Measurements from ENCODE around the gene PCAT7. TPM values are rescaled to one million over a fixed set of nuclear protein-coding genes. Genes with fewer than 3 reads are reported as not detected.
"Not testable (repeated sequence)": the region's sequence is repeated elsewhere in the genome, so short reads cannot be mapped to it uniquely, and the experiment has no call there.

Gene PCAT7
- total and polyA plus RNA-seq, 5 donors from 2014 or later = not detected

DNA sequence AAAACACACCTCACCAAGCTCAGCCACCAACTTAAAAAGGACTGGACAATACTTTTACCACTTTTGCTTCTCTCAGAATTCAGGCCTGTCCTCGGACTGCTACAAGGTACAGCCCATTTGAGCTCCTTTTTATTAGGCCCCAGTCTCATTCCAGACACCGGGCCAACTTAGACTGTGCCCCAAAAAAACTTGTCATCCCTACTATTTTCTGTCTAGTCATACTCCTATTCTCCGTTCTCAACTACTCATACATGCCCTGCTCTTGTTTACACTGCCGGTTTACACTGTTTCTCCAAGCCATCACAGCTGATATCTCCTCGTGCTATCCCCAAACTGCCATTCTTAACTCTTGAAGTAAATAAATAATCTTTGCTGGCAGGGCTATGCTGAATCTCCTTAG is 10.5 kb upstream of the PCAT7 start:
- H3K4me3 Mint-ChIP-seq; H3K9me3 ChIP-seq (ENCODE audit: control insufficient read depth in 2 of 2, low read length in 2 of 2); H3K36me3 Mint-ChIP-seq: not testable (repeated sequence)

DNA sequence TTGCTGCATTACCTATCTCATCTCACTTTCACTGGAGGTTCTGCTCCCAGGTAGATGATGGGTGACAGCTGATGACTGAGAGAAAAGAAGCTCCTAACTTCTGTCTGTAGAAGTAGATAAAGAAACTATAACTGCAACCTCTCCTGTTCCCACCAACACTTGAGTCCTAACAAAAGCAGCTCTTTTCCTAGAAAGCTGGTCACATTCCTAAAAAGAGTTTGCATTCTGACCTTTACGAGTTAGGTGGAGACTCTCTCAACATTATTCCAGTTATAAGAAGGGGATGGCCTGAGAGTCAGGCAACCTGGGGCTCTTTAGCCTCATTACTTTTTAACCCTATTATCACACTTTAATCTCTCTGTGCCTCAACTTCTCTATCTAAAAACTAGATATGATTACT is 8.9 kb upstream of the PCAT7 start:
- H3K27me3 Mint-ChIP-seq = peaks cover 12% of the 10 kb centered on the region
- Histone ChIP-seq H3K27ac (ENCODE audit: insufficient read depth, low read length, poor library complexity, severe bottlenecking) (no peak overlapping the region), H3K4me3 (ENCODE audit: low read depth, low read length) (no peak overlapping the region), H3K4me1 (ENCODE audit: control insufficient read depth, insufficient read depth, low read length, poor library complexity, severe bottlenecking) (no peaks in the 10 kb centered on the region), H3K36me3 (ENCODE audit: control insufficient read depth, insufficient read depth, low read length) (no peaks in the 10 kb centered on the region), H3K27me3 (ENCODE audit: control insufficient read depth, insufficient read depth, low read length) (no peaks in the 10 kb centered on the region), H3K9me3 (ENCODE audit: control insufficient read depth in 2 of 2, low read length in 2 of 2) (no peaks in the 10 kb centered on the region)
- no peak overlapping the region for H3K27ac Mint-ChIP-seq
- ATAC-seq (ENCODE audit: low read depth in 2 of 2) (no peak), DNase-seq (no peak)
- no peak overlapping the region for H3K4me3 Mint-ChIP-seq
- no peaks in the 10 kb centered on the region for H3K4me1 Mint-ChIP-seq
- no peaks in the 10 kb centered on the region for H3K36me3 Mint-ChIP-seq
- peaks cover 0 to 2% (median 0%) of the 10 kb centered on the region in 7 donors for H3K9me3 Mint-ChIP-seq

More for the DNA sequence above, 10.5 kb upstream of the PCAT7 start:
- peaks cover 15% of the 10 kb centered on the region for H3K27me3 Mint-ChIP-seq
- H3K36me3 ChIP-seq (ENCODE audit: control insufficient read depth, insufficient read depth, low read length); H3K27me3 ChIP-seq (ENCODE audit: control insufficient read depth, insufficient read depth, low read length); H3K4me1 ChIP-seq (ENCODE audit: control insufficient read depth, insufficient read depth, low read length, poor library complexity, severe bottlenecking); H3K4me1 Mint-ChIP-seq; H3K4me3 ChIP-seq (ENCODE audit: low read depth, low read length); ATAC-seq (ENCODE audit: low read depth in 2 of 2); DNase-seq; H3K27ac ChIP-seq (ENCODE audit: insufficient read depth, low read length, poor library complexity, severe bottlenecking); H3K27ac Mint-ChIP-seq; H3K9me3 Mint-ChIP-seq: not testable (repeated sequence)

DNA sequence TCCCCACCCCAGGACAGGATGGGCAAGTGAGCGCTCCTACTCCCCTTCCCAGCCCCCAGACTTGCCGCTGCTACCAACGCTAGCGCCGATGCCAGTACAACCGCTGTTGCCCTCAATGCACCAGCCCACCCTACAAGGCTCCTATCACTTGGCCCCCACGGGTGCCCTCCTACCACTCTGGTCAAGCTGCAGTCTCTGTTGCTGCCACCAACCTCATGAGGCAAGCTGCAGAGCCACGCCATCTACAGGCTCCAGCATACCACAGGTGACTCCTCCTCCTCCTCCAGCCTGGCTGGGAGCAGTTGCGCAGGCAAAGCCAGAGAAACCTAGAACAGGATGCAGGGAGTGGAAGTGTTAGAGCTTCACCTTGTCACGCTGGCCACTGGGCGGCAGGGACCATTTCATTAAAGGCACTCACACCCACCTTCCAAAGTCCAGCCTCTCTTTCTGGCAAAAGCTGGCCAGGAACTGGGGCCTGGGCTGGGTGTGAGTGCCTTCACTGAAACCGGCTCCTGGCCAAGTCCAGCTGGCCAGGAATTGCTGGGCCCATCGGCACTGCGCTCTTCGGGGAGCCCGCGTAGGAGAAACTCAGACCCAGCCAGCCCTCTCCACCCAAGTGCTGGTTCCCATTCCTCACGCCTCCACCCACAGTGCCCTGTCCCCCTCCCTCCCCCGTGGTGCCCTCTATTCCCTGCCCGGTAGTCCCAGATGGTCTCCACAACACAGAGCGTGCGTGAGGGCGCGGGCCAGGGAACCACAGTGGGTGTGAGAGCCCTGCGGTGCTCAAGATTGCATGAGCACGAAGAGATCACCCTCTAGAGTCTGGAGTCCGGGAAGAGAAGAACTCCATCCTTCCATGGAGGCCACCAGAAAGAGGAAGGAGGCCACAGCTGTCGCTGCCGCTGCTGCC is 1.6 kb upstream of the PCAT7 start:
- Histone ChIP-seq H3K4me1 (ENCODE audit: control insufficient read depth, insufficient read depth, low read length, poor library complexity, severe bottlenecking) (no peaks in the 10 kb centered on the region), H3K36me3 (ENCODE audit: control insufficient read depth, insufficient read depth, low read length) (no peaks in the 10 kb centered on the region), H3K9me3 (ENCODE audit: control insufficient read depth in 2 of 2, low read length in 2 of 2) (no peaks in the 10 kb centered on the region), H3K27ac (ENCODE audit: insufficient read depth, low read length, poor library complexity, severe bottlenecking) (no peak overlapping the region), H3K27me3 (ENCODE audit: control insufficient read depth, insufficient read depth, low read length) (no peaks in the 10 kb centered on the region), H3K4me3 (ENCODE audit: low read depth, low read length) (no peak overlapping the region)
- Mint-ChIP-seq H3K4me1 (no peaks in the 10 kb centered on the region), H3K27me3 (peaks cover 16% of the 10 kb centered on the region), H3K27ac (no peak overlapping the region), H3K9me3 (no peaks in the 10 kb centered on the region), H3K4me3 (no peak overlapping the region), H3K36me3 (no peaks in the 10 kb centered on the region)
- no peak for DNase-seq
- ATAC-seq (ENCODE audit: low read depth in 2 of 2) = no peak

DNA sequence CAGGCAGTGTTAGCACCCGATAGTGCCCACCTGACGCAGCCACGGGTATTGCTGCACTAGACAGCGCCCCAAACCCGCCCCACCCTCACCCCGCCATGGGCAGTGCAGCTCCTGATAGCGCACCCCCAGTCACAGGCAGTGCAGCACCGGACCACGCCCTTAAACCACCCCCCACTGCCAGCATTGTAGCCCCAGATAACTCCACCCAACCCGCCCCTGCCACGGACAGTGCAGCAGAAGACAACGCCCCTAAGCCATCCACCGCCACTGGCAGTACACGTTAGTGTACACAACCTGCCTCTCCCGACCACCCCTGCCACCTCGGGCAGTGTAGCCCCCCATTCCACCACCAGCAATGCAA is 825 bp upstream of the PCAT7 start:
- no peaks in the 10 kb centered on the region for H3K36me3 ChIP-seq (ENCODE audit: control insufficient read depth, insufficient read depth, low read length)
- no peak overlapping the region for H3K27ac Mint-ChIP-seq
- no peak overlapping the region for H3K4me3 Mint-ChIP-seq
- H3K4me1 Mint-ChIP-seq = no peaks in the 10 kb centered on the region
- no peaks in the 10 kb centered on the region for H3K36me3 Mint-ChIP-seq
- no peak overlapping the region for H3K4me3 ChIP-seq (ENCODE audit: low read depth, low read length)
- H3K9me3 Mint-ChIP-seq = no peaks in the 10 kb centered on the region
- no peaks in the 10 kb centered on the region for H3K9me3 ChIP-seq (ENCODE audit: control insufficient read depth in 2 of 2, low read length in 2 of 2)
- DNase-seq = no peak
- H3K27me3 ChIP-seq (ENCODE audit: control insufficient read depth, insufficient read depth, low read length) = no peaks in the 10 kb centered on the region
- ATAC-seq (ENCODE audit: low read depth in 2 of 2) = no peak
- H3K4me1 ChIP-seq (ENCODE audit: control insufficient read depth, insufficient read depth, low read length, poor library complexity, severe bottlenecking) = no peaks in the 10 kb centered on the region
- H3K27me3 Mint-ChIP-seq = peaks cover 16% of the 10 kb centered on the region
- no peak overlapping the region for H3K27ac ChIP-seq (ENCODE audit: insufficient read depth, low read length, poor library complexity, severe bottlenecking)

DNA sequence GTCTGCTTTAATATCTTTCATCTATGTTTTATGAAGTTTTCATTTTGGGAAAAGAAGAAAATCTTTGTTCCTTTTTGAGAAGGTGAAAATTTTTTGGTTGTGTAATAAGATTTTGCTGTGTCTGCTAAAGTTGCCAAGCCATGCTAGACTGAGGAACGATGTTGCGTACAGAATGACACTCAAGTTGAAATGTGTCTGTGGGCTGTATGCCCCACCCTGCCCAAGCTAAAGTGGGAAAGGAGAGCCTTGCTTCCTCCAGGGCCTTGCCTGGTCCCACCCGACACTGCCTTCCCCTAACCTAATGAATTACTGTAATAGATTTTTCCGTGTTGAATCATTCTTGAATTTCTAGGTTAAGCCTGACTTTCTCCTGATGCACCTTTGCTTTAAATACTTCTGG is 2.5 kb downstream of the PCAT7 start:
- H3K4me1 ChIP-seq (ENCODE audit: control insufficient read depth, insufficient read depth, low read length, poor library complexity, severe bottlenecking) = no peaks in the 10 kb centered on the region
- Mint-ChIP-seq H3K9me3 (peaks cover 0 to 2% (median 0%) of the 10 kb centered on the region in 7 donors), H3K4me3 (no peak overlapping the region), H3K36me3 (no peaks in the 10 kb centered on the region), H3K4me1 (no peaks in the 10 kb centered on the region), H3K27ac (no peak overlapping the region), H3K27me3 (peaks cover 6% of the 10 kb centered on the region)
- no peak overlapping the region for H3K4me3 ChIP-seq (ENCODE audit: low read depth, low read length)
- no peaks in the 10 kb centered on the region for H3K27me3 ChIP-seq (ENCODE audit: control insufficient read depth, insufficient read depth, low read length)
- ATAC-seq (ENCODE audit: low read depth in 2 of 2) (no peak), DNase-seq (no peak)
- no peak overlapping the region for H3K27ac ChIP-seq (ENCODE audit: insufficient read depth, low read length, poor library complexity, severe bottlenecking)
- H3K36me3 ChIP-seq (ENCODE audit: control insufficient read depth, insufficient read depth, low read length) = no peaks in the 10 kb centered on the region
- no peaks in the 10 kb centered on the region for H3K9me3 ChIP-seq (ENCODE audit: control insufficient read depth in 2 of 2, low read length in 2 of 2)

DNA sequence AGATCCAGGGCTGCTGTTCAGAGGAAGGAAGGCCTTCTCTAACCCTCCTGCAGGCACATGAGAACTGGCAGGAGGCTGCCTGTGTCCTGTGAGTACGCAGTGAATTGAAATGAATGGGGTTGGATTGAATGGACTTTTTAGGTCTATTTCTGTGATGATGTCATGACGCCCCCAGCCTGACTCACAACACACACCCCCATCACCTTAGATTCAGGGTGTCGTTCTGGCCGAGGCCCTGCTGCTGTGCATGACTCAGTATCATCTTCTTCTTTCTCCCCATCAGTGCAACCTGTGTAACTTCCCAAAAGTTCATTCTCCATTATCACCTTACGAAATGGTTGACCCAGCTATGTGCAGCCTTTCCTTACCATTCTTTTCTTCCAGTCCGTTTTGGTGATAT is 5.4 kb downstream of the PCAT7 start:
- Mint-ChIP-seq H3K9me3 (peaks cover 0 to 5% (median 1%) of the 10 kb centered on the region in 7 donors), H3K27me3 (peaks cover 11% of the 10 kb centered on the region), H3K4me3 (no peak overlapping the region), H3K4me1 (no peaks in the 10 kb centered on the region), H3K27ac (no peak overlapping the region), H3K36me3 (no peaks in the 10 kb centered on the region)
- ATAC-seq (ENCODE audit: low read depth in 2 of 2) (no peak), DNase-seq (no peak)
- Histone ChIP-seq H3K36me3 (ENCODE audit: control insufficient read depth, insufficient read depth, low read length) (no peaks in the 10 kb centered on the region), H3K4me3 (ENCODE audit: low read depth, low read length) (no peak overlapping the region), H3K4me1 (ENCODE audit: control insufficient read depth, insufficient read depth, low read length, poor library complexity, severe bottlenecking) (no peaks in the 10 kb centered on the region), H3K9me3 (ENCODE audit: control insufficient read depth in 2 of 2, low read length in 2 of 2) (no peaks in the 10 kb centered on the region), H3K27me3 (ENCODE audit: control insufficient read depth, insufficient read depth, low read length) (peaks cover 3% of the 10 kb centered on the region), H3K27ac (ENCODE audit: insufficient read depth, low read length, poor library complexity, severe bottlenecking) (no peak overlapping the region)

DNA sequence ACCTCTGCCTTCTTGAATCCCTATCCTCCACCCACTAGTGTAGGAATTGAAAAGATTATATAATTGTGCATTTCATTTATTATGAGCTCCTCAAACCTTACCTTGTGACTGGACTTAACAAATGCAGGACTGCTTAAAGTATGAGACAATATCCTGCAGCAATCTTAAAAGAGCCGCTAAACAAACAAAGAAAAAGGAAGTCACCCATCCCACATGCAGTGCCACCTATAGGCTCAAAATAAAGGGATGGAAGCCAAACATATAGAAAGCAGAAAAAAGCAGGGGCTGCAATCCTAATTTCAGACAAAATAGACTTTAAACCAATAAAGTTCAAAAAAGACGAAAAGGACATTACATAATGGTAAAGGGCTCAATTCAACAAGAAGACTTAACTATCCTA is 8.7 kb downstream of the PCAT7 start:
- Histone ChIP-seq H3K27ac (ENCODE audit: insufficient read depth, low read length, poor library complexity, severe bottlenecking) (no peak overlapping the region), H3K36me3 (ENCODE audit: control insufficient read depth, insufficient read depth, low read length) (no peaks in the 10 kb centered on the region), H3K4me1 (ENCODE audit: control insufficient read depth, insufficient read depth, low read length, poor library complexity, severe bottlenecking) (no peaks in the 10 kb centered on the region), H3K9me3 (ENCODE audit: control insufficient read depth in 2 of 2, low read length in 2 of 2) (no peaks in the 10 kb centered on the region), H3K27me3 (ENCODE audit: control insufficient read depth, insufficient read depth, low read length) (peaks cover 3% of the 10 kb centered on the region), H3K4me3 (ENCODE audit: low read depth, low read length) (no peak overlapping the region)
- Mint-ChIP-seq H3K27ac (no peak overlapping the region), H3K4me3 (no peak overlapping the region), H3K36me3 (no peaks in the 10 kb centered on the region), H3K4me1 (no peaks in the 10 kb centered on the region), H3K9me3 (peaks cover 0 to 5% (median 1%) of the 10 kb centered on the region in 7 donors), H3K27me3 (peaks cover 5% of the 10 kb centered on the region)
- DNase-seq = no peak
- ATAC-seq (ENCODE audit: low read depth in 2 of 2) = no peak

DNA sequence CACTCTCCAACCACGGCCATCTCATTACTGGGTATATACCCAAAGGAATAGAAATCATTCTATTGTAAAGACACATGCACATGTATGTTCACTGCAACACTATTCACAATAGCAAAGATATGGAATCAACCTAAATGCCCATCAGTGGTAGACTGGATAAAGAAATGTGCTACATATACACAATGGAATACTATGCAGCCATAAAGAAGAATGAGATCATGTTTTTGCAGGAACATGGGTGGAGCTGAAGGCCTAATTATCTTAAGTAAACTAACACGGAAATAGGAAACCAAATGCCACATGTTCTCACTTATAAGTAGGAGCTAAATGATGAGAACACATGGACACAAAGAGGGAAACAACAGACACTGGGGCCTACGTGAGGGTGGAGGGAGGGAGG is 9.4 kb downstream of the PCAT7 start:
- not testable (repeated sequence) for ATAC-seq (ENCODE audit: low read depth in 2 of 2); H3K4me1 Mint-ChIP-seq

More for the DNA sequence above, 9.4 kb downstream of the PCAT7 start:
- H3K36me3 ChIP-seq (ENCODE audit: control insufficient read depth, insufficient read depth, low read length); H3K4me3 ChIP-seq (ENCODE audit: low read depth, low read length); H3K27me3 Mint-ChIP-seq; DNase-seq; H3K27ac ChIP-seq (ENCODE audit: insufficient read depth, low read length, poor library complexity, severe bottlenecking); H3K9me3 ChIP-seq (ENCODE audit: control insufficient read depth in 2 of 2, low read length in 2 of 2); H3K4me1 ChIP-seq (ENCODE audit: control insufficient read depth, insufficient read depth, low read length, poor library complexity, severe bottlenecking); H3K36me3 Mint-ChIP-seq; H3K9me3 Mint-ChIP-seq; H3K27ac Mint-ChIP-seq; H3K4me3 Mint-ChIP-seq; H3K27me3 ChIP-seq (ENCODE audit: control insufficient read depth, insufficient read depth, low read length): not testable (repeated sequence)

Data from CD4-positive, CD25-positive, alpha-beta regulatory T cell (primary cell).